ENCODE results near the gene SNX15.

Gene SNX15

DNA sequence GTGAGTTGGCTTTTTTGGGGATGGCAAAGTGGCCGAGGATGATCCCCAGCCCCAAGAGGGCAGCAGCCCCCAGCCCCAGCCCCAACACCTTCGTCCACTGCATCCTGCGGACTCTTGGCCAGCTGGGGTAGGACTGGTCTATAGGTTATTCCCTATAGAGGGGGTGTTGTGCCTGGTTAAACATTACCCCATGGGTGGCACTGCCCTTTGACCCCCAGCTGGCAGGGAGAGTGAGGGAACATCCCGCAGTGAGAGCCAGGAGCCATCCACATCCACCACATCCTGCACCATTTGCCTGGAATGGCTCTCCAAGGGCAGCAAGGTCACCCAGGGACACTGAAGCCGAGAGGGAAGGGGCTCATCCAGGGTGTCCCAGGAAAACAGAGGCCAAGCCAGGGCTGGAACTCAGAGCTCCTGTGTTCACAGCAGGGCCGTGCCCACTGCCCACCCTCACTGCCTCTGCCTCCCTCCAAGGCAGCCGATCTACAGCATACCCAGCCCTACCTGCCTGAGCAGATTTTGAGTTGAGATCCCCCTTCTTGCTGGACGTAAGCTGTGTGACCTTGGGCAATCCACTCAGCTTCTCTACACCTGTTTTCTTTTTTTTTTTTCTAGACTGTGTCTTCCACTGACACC, 31.3 kb downstream of the SNX15 start, which contains the start of gene NAALADL1:
Gene NAALADL1, minus strand, starts transcription at position 135 of the 636 bp plus-strand sequence. Its CDS starts 32 bp downstream, at position 103.
- no peak for DNase-seq

DNA sequence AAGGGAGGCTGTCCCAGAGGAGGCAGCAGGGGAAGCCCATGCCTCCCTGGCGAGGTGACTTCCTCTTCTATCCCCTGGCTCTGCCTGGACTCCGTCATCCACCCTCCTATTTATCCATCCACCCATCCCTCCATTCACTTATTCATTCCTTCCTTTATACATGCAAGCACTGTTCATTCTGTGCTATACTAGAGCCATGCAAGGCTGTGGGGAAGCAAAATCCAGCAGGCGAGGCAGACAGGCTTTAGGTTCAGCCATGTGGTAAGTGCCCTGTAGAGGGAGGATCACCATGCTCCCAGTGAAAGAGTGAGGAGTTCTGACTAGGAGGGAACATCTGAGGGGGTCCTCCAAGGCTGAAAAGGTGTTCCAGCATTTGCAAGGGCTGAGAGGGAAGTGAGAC, 32.3 kb downstream of the SNX15 start:
- no peak for DNase-seq

DNA sequence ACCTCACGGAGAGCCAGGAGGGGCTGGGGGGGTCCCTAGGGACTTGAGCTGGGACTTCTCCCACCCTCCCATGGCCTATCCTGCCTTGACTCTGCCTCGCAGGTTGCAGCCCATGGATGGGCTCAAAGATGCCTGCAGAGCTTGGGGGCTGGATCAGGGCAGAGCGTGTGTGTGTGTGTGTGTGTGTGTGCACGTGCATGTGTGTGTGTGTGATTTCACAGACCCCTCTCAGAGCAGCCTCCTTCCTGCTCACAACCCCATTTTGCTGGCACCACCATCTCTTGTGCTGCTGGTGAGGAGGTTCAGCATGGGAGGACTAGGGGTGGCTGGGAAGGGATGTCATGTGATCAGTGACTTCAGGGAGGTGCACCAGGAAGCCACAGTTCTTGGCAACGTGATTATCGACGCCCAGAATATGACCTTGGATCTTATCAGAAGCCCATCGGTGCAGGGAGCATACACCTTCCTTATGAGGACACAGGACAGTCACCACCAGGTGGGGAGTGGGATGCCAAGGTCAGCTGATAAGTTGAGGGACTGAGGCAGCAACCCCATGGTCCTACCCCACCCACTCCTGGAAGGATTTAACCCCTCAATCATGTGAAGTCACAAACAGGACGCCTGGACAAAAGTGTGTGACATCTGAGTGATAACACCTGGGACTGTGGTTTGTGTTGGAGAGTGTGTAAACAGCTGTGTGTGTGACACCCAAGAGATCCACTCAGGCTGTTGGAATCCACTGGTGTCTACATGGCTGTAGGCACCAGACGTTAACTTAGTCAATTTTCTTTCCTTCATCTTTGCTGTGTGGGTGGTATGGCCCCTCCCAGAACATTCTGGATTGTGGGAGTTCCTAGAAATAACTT, 33.0 kb downstream of the SNX15 start:
- no peak for DNase-seq

DNA sequence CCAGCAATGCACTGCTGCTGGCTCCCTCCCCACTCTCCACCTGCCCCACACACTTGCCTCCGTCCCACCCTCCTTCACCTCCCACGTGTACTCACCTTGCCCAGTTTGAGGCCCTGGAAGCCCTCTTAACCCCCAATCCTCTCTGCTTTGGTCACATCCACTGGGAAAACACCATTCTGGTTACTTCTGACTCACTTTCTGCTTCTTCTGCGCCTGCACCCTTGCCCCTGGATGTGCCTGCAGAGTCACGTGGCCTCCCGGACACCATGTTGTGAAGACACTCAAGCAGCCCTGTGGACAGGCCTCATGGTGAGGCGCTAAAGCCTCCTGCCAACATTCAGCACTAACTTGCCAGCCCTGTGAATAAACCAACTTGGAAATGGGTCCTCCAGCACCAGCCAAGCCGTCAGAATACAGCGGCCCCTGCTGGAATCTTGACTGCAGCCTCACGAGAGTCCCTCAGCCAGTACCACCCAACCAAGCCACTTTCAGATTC, 33.7 kb downstream of the SNX15 start:
- DNase-seq: no peak

DNA sequence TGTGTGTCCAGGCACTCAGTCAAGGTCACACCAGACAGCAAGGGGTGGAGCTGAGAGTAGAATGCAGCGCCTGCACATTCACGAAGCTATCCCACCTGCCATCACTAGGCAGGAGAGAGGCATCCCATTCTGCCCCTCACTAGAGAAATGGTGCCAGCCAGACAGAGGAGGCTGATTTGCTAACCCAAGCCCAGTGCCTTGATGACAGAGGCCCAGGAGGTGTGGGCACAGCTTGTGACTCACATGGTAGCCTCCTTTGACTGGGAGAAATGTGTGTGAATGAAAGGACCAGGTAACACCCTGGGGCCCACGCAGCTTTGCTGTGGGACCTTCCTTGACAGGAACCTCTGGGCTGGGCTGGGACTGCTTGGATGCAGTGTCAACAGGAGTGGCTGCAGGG, 36.3 kb downstream of the SNX15 start:
- no peak for DNase-seq

DNA sequence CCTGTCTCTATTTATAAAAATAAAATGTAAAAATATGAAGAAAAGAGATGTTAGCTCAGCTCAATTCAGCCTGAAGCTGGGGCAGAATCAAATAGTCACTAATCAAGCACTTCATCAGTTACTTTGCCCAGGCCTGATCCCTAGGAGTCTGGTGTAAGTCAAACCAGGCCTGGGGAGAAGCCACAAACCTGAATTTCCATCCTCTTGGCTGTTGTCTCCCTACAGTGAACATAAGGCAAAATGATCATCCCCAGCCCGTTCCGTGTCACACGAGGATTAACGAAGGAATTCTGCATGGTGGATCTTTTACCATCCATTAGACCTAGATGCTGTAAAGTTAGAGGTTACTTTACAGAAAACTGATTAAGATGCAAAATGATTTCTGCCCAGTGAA, 37.6 kb downstream of the SNX15 start:
- no peak for DNase-seq

DNA sequence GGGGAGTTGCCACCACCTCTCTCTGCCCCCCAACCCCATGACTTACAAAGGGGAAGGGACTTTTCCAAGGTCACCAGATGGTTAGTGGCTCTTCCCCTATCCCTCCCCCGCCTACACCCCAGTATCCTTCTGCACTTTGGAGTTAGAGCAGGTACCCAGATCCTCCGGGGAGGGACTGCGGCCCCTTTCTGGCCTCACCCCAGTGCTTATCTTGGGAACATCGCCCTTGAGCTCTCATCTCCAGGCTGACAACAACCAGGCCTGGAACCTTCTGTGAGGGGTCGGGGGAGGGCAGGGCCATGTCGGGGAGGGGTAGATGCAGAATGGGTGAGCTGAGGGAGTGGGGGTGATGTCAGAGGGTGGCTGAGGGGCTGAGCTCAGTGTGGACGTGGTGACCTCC, 38.6 kb downstream of the SNX15 start:
- no peak for DNase-seq

DNA sequence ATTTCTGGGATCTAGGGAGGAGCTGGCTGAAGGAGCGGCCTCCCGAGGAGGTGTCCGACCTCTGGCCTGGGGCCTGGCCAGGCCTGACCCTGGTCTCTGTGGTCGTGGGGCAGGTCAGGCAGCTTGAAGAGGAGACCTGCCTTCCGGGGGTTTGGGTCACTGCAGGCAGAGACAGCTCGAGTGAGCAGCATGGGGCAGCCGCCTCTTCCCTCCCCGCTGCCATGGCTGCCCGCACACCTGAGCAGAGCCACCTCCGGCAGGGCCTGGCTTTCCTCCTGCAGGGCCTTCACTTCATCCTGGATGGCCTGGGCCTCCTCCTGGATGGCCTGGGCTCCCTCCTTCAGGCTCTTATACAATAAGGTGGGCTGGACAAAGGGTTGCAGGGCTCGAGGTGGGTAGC, 39.1 kb downstream of the SNX15 start:
- DNase-seq: no peak

DNA sequence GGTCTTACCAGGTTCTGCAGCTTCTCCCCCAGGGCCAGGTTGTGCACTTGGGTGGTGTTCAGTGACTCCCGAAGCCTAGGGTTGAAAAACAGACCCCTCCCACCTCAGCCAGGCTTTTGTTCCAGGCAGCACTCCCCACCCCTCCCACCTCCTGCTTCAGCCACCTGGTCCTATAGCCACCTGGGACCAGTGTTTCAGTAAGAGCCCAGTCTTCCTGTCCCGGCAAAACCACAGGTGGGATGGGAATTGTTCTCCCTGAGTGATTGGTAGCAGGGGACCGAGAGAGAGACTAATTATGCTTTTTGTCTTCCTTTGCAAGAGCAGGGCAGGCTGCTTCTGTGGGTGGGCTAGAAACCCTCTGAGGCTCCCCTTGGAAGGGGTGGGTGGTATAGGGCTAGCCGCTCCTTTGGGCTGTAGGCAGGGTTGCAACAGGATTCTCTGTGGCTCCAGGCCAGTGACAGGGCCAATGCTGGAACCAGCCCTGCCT, 39.6 kb downstream of the SNX15 start:
- DNase-seq: no peak

DNA sequence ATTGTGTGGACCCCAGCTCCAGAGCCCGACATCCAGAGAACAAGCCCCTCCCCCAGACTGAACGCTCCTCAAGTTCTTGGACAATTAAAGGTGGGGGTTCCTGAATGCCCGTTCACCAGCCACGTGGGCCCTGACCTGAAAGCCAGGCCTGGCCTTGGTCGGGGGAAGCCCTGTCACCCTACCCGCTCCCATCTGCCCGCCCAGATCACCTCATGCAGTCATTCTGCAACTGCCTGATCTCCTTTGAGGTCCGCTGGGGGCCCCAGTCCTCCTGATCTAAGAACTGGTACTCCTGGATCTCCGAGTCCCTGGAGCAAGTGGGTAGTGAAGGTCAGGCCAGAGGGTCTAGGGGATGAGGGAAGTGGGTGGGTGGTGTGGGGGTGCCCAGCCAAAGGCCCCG, 40.2 kb downstream of the SNX15 start:
- no peak for DNase-seq

DNA sequence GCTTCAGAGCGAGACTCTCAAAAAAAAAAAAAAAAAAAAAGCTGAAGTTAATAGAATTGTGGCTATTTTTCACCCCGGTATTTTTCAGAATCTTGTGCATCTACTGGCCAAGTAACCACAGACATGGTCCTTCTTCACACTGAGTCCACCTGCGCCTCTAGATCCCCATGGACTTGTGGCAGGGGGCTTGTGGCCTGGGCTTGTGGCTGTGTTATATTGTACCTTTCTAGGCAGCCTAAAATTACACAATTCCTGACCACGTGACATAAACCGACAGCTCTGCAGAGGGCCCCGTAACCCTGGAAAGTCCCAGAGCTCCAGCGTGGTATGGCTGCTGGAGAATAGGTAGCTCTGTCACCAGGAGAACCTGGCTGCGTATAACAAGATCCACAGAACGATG, 42.0 kb downstream of the SNX15 start:
- no peak for DNase-seq

DNA sequence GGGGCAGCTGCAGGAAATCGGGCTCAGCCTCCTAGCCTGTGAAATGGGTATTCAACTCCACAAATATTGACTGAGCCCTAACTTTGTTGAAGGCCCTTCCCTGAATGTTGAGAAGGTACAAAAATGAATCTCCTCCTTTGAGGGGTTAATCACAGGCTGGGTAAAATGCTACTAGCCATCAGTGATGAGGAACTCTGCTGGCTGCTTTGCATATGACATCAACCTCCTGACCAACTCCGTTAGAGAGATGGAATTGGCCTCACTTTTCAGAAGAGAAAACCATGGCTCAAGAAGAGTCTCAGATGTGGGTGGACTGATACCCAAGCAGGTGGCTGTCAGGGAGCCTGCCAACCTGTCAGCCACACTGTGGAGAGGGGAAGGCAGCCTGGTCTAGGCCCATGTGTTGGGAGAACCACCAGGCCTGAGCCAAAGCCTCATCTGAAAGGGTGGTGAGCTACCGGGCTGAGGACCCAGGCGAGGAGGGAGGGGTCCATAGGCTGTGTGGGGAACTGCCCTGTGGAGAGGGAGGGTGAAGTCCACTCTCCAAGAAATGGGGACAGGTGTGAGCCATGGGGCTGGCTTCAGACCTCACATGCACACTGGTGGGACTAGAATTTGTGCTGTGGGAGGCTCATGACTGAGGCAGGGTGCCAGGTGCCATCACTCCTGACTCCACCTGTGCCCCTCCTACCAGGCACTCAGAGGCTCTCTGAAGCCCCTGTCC, 44.8 kb downstream of the SNX15 start:
- no peak for DNase-seq

DNA sequence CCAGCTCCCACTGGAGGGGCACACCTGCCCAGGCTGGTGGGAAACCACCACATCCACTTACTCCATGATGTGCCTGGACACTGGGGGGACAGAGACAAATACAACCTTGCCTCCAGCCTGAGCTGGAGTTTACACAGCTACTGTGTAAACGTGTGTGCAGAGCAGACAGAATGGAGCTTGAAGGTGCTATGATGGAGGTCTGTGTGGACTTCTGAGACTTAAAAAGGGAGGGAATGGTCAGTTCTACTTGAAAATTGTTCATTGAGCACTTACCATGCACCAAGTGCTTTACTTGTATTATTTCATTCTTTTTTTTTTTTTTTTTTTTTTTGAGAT, 45.4 kb downstream of the SNX15 start:
- no peak for DNase-seq

DNA sequence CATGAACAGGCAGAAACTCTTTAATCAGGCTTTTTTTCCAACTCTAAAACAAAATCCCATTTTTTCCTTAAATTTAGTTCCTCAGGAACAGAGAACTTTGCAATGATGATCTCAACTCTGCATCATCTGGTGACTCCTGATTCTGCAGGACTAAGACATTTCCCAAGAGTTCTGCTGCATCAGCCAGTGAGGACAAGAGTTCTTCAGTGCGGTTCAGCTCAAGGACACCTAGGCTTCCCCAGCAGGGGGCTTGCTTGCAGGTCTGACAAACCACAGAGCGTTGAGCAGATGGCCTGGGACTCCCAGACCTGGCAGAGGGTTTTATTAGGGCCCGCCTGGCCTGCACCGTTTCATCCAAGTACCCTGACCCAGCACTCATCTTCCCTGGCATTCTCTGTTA, 50.2 kb downstream of the SNX15 start:
- no peak for DNase-seq

DNA sequence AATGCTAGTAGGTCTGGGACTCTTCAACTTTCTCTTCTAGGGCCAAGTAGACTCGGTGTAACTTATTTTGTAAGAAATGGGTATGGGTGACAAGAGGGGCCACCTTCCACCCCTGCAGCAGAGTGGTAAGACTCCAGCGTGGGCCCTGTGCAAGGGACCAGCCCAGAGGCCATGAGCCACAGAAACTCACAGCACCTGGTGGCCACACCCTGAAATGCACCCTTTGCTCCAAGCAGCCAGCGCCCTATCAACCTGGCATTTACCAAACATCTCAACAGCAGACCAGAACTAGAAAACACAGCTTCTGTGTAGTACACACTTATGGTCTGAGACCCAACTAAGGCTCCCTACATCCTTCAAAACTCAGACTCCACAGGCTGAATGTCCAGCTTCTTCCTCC, 50.9 kb downstream of the SNX15 start:
- DNase-seq: peak; percentile 70 to 84

DNA sequence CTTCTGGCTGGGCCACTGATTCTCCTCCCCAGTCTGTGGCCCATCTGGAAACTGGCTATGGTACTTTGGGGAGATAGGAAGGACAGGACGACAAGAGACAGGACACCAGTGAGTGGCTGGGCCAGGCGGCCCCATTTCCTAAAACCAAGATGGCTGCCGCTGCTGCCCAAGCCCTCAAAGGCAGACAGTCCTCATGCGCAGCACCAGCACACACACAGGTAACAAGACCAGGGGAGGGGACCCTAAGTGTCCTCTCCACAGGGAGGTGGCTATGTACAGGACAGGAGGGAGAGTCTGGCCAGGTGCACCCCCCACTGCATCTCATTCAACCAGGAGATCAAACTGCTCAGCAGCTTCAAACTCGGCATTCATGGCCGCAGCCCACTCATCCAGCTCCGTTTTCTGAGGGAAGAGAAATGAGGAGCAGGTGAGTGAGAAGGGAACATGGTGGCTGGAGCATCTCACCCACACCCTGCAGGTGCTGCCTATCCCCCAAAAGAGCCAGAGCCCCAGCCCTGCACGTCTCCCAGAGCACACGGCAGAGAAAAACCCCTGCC, 51.6 kb downstream of the SNX15 start:
- DNase-seq: no peak

DNA sequence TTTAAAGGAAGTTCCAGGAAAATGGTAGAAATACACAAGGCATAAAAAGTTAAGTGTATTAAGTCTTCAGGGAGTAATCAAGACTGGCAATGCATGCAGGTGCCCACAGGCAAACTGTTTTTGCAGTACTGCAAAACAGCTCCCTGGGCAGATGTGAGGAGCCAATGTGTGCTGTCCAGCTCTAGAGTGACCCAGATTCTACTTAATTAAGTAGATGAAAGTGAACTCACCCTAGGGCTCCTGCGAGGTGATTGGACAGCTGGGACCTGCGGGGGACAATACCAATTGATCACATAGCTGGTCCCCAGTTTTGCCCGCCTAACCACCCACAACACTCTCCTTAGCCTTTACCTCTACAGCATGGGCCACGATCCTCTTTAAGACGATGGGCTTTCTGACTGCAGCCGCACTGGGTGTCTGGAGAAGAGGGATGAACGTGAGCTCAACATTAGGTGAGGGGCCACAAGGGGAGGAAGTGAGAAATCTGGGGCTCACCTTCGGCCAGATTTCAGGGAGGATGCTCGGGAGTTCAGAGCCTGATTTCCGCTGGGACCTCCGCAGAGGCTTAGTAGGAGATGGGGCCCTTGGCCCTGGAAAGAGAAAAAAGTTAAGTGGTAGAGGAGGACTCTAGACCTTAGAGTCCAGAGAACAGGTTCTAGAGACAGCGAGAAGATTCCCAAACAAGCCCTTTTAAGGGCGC, 56.0 kb downstream of the SNX15 start:
- no peak for DNase-seq

DNA sequence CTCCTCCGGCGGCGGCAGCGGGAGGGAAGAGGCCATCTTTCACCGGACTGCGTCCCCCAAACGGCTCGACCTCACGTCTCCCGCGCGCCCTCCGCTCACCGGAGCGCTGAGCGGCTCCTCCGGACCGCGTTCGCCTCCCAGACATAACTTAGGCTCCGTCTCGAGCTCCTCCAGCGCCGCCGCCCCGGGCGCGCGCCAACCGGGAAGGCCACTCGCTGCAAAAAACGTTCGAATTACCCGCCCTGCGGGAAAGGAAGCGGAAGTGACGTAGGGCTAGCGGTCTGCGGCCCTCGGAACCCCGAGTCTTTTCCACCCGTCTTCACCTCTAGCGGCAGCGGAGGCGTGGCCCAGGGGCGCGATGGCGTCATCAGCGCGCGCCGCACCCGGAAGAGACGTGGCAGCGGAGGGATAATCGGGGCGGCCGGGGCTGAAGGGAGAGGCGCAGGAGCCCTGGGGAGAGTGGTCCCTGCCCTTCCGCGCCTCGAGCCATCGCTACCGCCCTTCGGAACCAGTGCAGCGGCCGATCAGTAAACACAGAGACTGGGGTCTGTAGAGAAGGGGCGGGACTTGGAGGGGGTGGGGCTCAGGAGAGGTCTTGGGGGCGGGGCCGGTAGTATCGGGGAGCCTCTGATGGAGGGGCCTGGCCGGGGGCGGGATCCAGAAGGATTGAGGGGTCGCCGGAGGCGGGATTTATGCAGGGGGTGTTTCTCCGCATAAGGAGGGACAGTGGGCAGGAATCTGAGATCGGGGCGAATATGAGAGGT, 56.8 kb downstream of the SNX15 start, which contains the start of the genes CDCA5 and ZFPL1:
Gene CDCA5, minus strand, starts transcription at position 207 of the 764 bp plus-strand sequence. Its CDS starts 62 bp downstream, at position 145.
Gene ZFPL1, plus strand, starts transcription at position 389 of the 764 bp plus-strand sequence. CDS start 477 bp downstream, outside the sequence.
- DNase-seq: peak; percentile 96 to 97

DNA sequence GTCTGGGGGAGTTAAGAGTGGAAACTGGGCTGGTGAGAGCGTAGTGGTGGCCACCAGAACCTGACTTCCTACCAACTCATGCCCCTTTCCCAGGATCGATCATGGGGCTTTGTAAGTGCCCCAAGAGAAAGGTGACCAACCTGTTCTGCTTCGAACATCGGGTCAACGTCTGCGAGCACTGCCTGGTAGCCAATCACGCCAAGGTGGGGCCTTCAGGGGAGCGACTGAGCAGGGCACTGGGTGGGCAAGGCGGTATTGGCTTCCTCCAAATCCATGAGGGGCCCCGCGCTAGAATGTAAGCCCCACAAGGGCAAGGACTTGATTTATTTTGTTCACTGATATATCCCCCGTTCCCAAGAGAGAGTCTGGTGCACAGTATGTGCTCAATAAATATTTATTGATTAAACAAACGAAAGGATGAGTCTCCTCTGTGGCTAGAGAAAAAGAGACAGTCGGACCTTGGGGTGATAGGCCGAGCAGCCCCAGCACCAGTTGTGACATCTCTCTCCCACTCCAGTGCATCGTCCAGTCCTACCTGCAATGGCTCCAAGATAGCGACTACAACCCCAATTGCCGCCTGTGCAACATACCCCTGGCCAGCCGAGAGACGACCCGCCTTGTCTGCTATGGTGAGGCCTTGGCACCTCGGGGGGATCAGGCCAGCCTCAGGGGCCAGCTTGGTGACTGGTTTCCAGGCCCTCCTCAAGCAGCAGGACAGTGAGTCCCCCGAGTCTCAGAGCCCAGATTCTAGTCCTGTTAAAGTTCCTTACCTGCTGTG, 57.5 kb downstream of the SNX15 start:
- no peak for DNase-seq

DNA sequence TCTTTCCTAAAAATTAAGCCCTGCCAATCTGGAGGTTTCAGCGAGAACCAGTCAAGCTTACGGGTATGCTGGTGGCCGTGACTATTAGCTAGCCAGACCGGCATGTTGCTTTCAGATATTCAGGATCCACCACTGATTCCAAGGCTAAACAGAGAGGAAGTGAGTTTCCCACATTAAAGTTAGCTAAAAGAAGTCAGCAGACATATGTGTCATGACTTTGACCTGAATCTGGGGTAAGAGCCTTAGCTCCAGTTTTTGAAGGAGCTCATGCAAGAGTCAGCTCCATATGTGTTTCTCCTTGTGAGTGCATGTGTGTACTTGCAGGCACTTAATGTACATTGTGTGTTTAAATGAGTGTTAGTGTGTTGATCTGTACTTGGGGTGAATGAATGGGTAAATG, 58.2 kb downstream of the SNX15 start:
- no peak for DNase-seq

DNA sequence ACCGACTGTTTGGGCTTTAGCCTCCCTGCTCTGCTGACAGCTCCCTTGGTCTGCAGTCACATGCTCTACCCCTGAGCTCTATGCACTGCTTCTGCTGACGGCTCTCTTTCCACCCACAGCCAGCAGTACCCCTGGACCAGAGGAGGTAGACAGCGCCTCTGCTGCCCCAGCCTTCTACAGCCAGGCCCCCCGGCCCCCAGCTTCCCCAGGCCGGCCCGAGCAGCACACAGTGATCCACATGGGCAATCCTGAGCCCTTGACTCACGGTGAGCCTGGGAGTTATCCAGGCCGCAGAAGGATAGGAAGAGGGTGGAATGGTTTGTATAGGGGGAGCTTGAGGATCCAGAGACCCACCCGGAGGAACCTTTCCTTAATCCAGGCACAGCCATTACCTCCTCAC, 59.6 kb downstream of the SNX15 start:
- no peak for DNase-seq

All from CD4-positive, alpha-beta T cell treated with Interferon alpha-2 for 1 hour (primary cell).